GM19035 (cell line): Measurements from ENCODE around the gene ZCCHC10.
"Not testable (repeated sequence)": the region's sequence is repeated elsewhere in the genome, so short reads cannot be mapped to it uniquely, and the experiment has no call there.

ENCODE experiments used
- ATAC-seq: cut with Tn5 transposase; IDR thresholded peaks from one replicate; pipeline ENCODE4 v1.9.1; 2021; ENCODE audit not compliant: unreplicated experiment

Gene ZCCHC10

GRCh38 chr5:132979976-132980375, 46.4 kb downstream of the ZCCHC10 start:
- no peak for ATAC-seq

- ATAC-seq: no peak
Observed at GRCh38 chr5:132979367-132979940, 46.9 kb downstream of the ZCCHC10 start.

- ATAC-seq: no peak
Observed at GRCh38 chr5:132976852-132977251, 49.5 kb downstream of the ZCCHC10 start.

GRCh38 chr5:132972436-132972828, 53.9 kb downstream of the ZCCHC10 start:
- ATAC-seq: not testable (repeated sequence)

GRCh38 chr5:132971483-132972435, 54.6 kb downstream of the ZCCHC10 start:
- ATAC-seq: no peak

- no peak for ATAC-seq
Observed at GRCh38 chr5:132965120-132965519, 61.2 kb downstream of the ZCCHC10 start.

- peak; percentile 92 for ATAC-seq
Observed at GRCh38 chr5:132963171-132964104, 62.9 kb downstream of the ZCCHC10 start, which contains the start of gene AFF4. Gene AFF4, minus strand, starts transcription at chr5:132963634. Its CDS starts 26,445 bp downstream, at chr5:132937189.

GRCh38 chr5:132962429-132963021, 63.8 kb downstream of the ZCCHC10 start:
- ATAC-seq: no peak

GRCh38 chr5:132961887-132962286, 64.5 kb downstream of the ZCCHC10 start:
- ATAC-seq: no peak

GRCh38 chr5:132961123-132961815, 65.1 kb downstream of the ZCCHC10 start:
- not testable (repeated sequence) for ATAC-seq

- not testable (repeated sequence) for ATAC-seq
Observed at GRCh38 chr5:132956166-132956799, 70.1 kb downstream of the ZCCHC10 start.

GRCh38 chr5:132953710-132954109, 72.6 kb downstream of the ZCCHC10 start:
- no peak for ATAC-seq

GRCh38 chr5:132952829-132953228, 73.5 kb downstream of the ZCCHC10 start:
- no peak for ATAC-seq

GRCh38 chr5:132951897-132952296, 74.5 kb downstream of the ZCCHC10 start:
- no peak for ATAC-seq

GRCh38 chr5:132949136-132949535, 77.2 kb downstream of the ZCCHC10 start:
- ATAC-seq: no peak

GRCh38 chr5:132947671-132948070, 78.7 kb downstream of the ZCCHC10 start:
- ATAC-seq: no peak
